ENCODE measurements around the gene OR10G3.
A peak's percentile ranks its signal among the peaks of the same experiment; 100 is the strongest.

Gene OR10G3

GRCh38 chr14:21523203-21523602 lies 56.7 kb downstream of the OR10G3 start:
- Histone ChIP-seq H3K4me2 (no peak overlapping the region), H3K4me3 (IDR thresholded peaks at IDR 0.05; ENCODE audit: insufficient read depth, low read depth, low read length) (no peak overlapping the region), H3K4me1 (ENCODE audit: low read depth, poor library complexity, severe bottlenecking) (peaks cover 9% of the 10 kb centered on the region), H3K79me2 (ENCODE audit: insufficient read depth, low read depth) (no peaks in the 10 kb centered on the region), H4K20me1 (ENCODE audit: insufficient read depth) (no peaks in the 10 kb centered on the region), H3K27ac (no peak overlapping the region), H3K27me3 (ENCODE audit: insufficient read depth, low read depth) (no peaks in the 10 kb centered on the region), H3K9ac (no peak overlapping the region), H2AFZ (ENCODE audit: low read depth) (no peak overlapping the region), H3K36me3 (ENCODE audit: insufficient read depth) (no peaks in the 10 kb centered on the region)
- no peak for TF ChIP-seq CTCF (conservative IDR thresholded peaks at IDR 0.05; ENCODE audit: low read depth, low read length)

- no peak overlapping the region for H3K4me3 ChIP-seq (IDR thresholded peaks at IDR 0.05; ENCODE audit: insufficient read depth, low read depth, low read length)
- H3K79me2 ChIP-seq (ENCODE audit: insufficient read depth, low read depth), result no peaks in the 10 kb centered on the region
- no peak overlapping the region for H3K9ac ChIP-seq
- no peaks in the 10 kb centered on the region for H3K36me3 ChIP-seq (ENCODE audit: insufficient read depth)
- TF ChIP-seq CTCF (conservative IDR thresholded peaks at IDR 0.05; ENCODE audit: low read depth, low read length), result no peak
- H3K4me1 ChIP-seq (ENCODE audit: low read depth, poor library complexity, severe bottlenecking), result peaks cover 9% of the 10 kb centered on the region
- no peak overlapping the region for H2AFZ ChIP-seq (ENCODE audit: low read depth)
- no peak overlapping the region for H3K27ac ChIP-seq
- no peak overlapping the region for H3K4me2 ChIP-seq
- no peaks in the 10 kb centered on the region for H4K20me1 ChIP-seq (ENCODE audit: insufficient read depth)
- H3K27me3 ChIP-seq (ENCODE audit: insufficient read depth, low read depth), result no peaks in the 10 kb centered on the region
These were observed 58.4 kb downstream of the OR10G3 start for GRCh38 chr14:21521501-21521900.

DNA sequence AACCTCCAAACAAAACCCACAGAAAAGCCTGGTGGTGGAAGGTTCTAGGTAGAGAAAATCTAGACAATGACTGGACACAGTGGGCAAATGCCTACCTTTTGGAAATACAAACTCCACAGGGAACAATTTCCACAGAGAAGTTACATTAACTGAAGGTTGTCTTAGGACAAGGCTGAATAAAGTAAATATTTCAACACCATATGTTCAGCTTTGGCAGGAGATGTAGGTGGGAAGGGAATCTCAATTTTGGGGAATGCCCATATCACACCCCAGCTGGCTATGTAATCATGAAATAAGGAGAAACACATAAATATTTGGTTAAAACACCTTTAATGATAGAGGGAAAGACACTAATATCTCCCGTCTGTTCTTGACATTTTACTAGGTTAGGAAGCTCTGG lies 59.1 kb downstream of the OR10G3 start:
- no peak overlapping the region for H2AFZ ChIP-seq (ENCODE audit: low read depth)
- H3K4me1 ChIP-seq (ENCODE audit: low read depth, poor library complexity, severe bottlenecking), result peaks cover 9% of the 10 kb centered on the region
- H3K79me2 ChIP-seq (ENCODE audit: insufficient read depth, low read depth), result no peaks in the 10 kb centered on the region
- no peak overlapping the region for H3K27ac ChIP-seq
- no peak overlapping the region for H3K9ac ChIP-seq
- H3K27me3 ChIP-seq (ENCODE audit: insufficient read depth, low read depth), result no peaks in the 10 kb centered on the region
- TF ChIP-seq CTCF (conservative IDR thresholded peaks at IDR 0.05; ENCODE audit: low read depth, low read length), result no peak
- no peaks in the 10 kb centered on the region for H4K20me1 ChIP-seq (ENCODE audit: insufficient read depth)
- H3K4me2 ChIP-seq, result peak overlapping the region; percentile 33; the same call in 1 of the 2 replicates
- no peak overlapping the region for H3K4me3 ChIP-seq (IDR thresholded peaks at IDR 0.05; ENCODE audit: insufficient read depth, low read depth, low read length)
- no peaks in the 10 kb centered on the region for H3K36me3 ChIP-seq (ENCODE audit: insufficient read depth)

DNA sequence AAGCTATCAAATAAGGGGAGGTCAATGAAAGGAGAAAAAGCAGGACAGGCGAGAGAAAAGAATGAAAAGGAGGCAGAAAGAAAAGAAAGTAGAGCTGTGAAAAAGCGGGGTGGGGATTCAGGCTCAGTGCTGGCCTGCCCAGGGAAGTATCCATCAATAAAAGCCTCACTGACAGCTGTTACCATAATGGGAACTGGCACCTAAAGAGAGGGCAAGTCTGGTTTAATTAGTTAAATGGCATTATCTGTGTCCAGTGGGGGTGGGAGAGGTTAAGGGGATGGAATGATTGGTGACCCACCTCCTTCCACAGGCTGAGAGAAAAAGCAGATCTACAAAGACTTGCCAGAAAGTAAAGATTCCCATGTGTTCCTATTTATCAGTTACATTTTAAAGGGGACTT lies 61.2 kb downstream of the OR10G3 start:
- no peak overlapping the region for H3K27ac ChIP-seq
- no peaks in the 10 kb centered on the region for H3K36me3 ChIP-seq (ENCODE audit: insufficient read depth)
- peaks cover 9% of the 10 kb centered on the region for H3K4me1 ChIP-seq (ENCODE audit: low read depth, poor library complexity, severe bottlenecking)
- H3K4me2 ChIP-seq, result no peak overlapping the region
- no peaks in the 10 kb centered on the region for H3K79me2 ChIP-seq (ENCODE audit: insufficient read depth, low read depth)
- H3K27me3 ChIP-seq (ENCODE audit: insufficient read depth, low read depth), result no peaks in the 10 kb centered on the region
- H4K20me1 ChIP-seq (ENCODE audit: insufficient read depth), result no peaks in the 10 kb centered on the region
- no peak for TF ChIP-seq CTCF (conservative IDR thresholded peaks at IDR 0.05; ENCODE audit: low read depth, low read length)
- H3K9ac ChIP-seq, result no peak overlapping the region
- H3K4me3 ChIP-seq (IDR thresholded peaks at IDR 0.05; ENCODE audit: insufficient read depth, low read depth, low read length), result no peak overlapping the region
- H2AFZ ChIP-seq (ENCODE audit: low read depth), result no peak overlapping the region

Data from KMS-11 (cell line).